ENCODE measurements around the gene METTL23. TPM values are rescaled to one million over a fixed set of nuclear protein-coding genes. Genes with fewer than 3 reads are reported as not detected.

Gene METTL23
- polyA plus RNA-seq, 1 donor (not counting 4 experiments of a cell fraction or from before 2014, with no cell fraction given) = 48.3 TPM

- Histone ChIP-seq H3K9me3 (ENCODE audit: control insufficient read depth, low read depth, low read length) (no peaks in the 10 kb centered on the region), H4K20me1 (ENCODE audit: control insufficient read depth, extremely low read depth, insufficient read depth, low read length) (peaks cover 2% of the 10 kb centered on the region), H3K27me3 (ENCODE audit: control insufficient read depth, extremely low read depth, insufficient read depth, low read length) (no peaks in the 10 kb centered on the region), H2AFZ (ENCODE audit: control insufficient read depth, low read length) (no peak overlapping the region), H3K79me2 (ENCODE audit: control insufficient read depth, insufficient read depth, low read length) (peaks cover 2% of the 10 kb centered on the region), H3K9me1 (ENCODE audit: control insufficient read depth, extremely low read depth, insufficient read depth, low read length) (peaks cover 2% of the 10 kb centered on the region), H3K4me3 (ENCODE audit: control insufficient read depth in 2 of 3, extremely low read depth in 1 of 3, insufficient read depth in 2 of 3, low read depth in 1 of 3, low read length in 3 of 3) (no peak overlapping the region), H3K9ac (ENCODE audit: control insufficient read depth, extremely low read depth, insufficient read depth, low read length) (no peak overlapping the region), H3K36me3 (ENCODE audit: control insufficient read depth in 2 of 2, extremely low read depth in 1 of 2, insufficient read depth in 2 of 2, low read length in 2 of 2) (peaks cover 0 to 19% of the 10 kb centered on the region in 2 experiments), H3K27ac (ENCODE audit: control insufficient read depth, insufficient read depth, low read length) (no peak overlapping the region), H3K4me2 (ENCODE audit: control insufficient read depth, extremely low read depth, insufficient read depth, low read depth, low read length) (no peak overlapping the region), H3K4me1 (ENCODE audit: control insufficient read depth, extremely low read depth, insufficient read depth, low read length) (peaks cover 17% of the 10 kb centered on the region)
- DNase-seq (ENCODE audit: low read depth, low spot score) (no peak), FAIRE-seq (no peak)
- dilution Hi-C loops (cut with MboI; ENCODE audit: extremely low pct_ligation_motif_present, low sequenced_read_pairs) = no loop called here
- no peak for TF ChIP-seq EZH2 (IDR thresholded peaks at IDR 0.05; ENCODE audit: low read length)
- no peak for TF ChIP-seq CTCF (optimal IDR thresholded peaks at IDR 0.05 in 1 of 3, IDR thresholded peaks at IDR 0.05 in 1 of 3, conservative IDR thresholded peaks at IDR 0.05 in 1 of 3; ENCODE audit: extremely low read depth in 1 of 3, insufficient read depth in 2 of 3, low read length in 3 of 3)
These were observed 40.8 kb upstream of the METTL23 start for GRCh38 chr17:76685846-76686245.

- Histone ChIP-seq H3K4me1 (ENCODE audit: control insufficient read depth, extremely low read depth, insufficient read depth, low read length) (peaks cover 17% of the 10 kb centered on the region), H3K79me2 (ENCODE audit: control insufficient read depth, insufficient read depth, low read length) (peaks cover 7% of the 10 kb centered on the region), H2AFZ (ENCODE audit: control insufficient read depth, low read length) (no peak overlapping the region), H3K9me3 (ENCODE audit: control insufficient read depth, low read depth, low read length) (no peaks in the 10 kb centered on the region), H3K27me3 (ENCODE audit: control insufficient read depth, extremely low read depth, insufficient read depth, low read length) (no peaks in the 10 kb centered on the region), H3K4me3 (ENCODE audit: control insufficient read depth in 2 of 3, extremely low read depth in 1 of 3, insufficient read depth in 2 of 3, low read depth in 1 of 3, low read length in 3 of 3) (no peak overlapping the region), H3K36me3 (ENCODE audit: control insufficient read depth in 2 of 2, extremely low read depth in 1 of 2, insufficient read depth in 2 of 2, low read length in 2 of 2) (peaks cover 3 to 19% of the 10 kb centered on the region in 2 experiments), H3K9me1 (ENCODE audit: control insufficient read depth, extremely low read depth, insufficient read depth, low read length) (peaks cover 2% of the 10 kb centered on the region), H3K27ac (ENCODE audit: control insufficient read depth, insufficient read depth, low read length) (no peak overlapping the region), H3K9ac (ENCODE audit: control insufficient read depth, extremely low read depth, insufficient read depth, low read length) (no peak overlapping the region), H4K20me1 (ENCODE audit: control insufficient read depth, extremely low read depth, insufficient read depth, low read length) (peaks cover 2% of the 10 kb centered on the region), H3K4me2 (ENCODE audit: control insufficient read depth, extremely low read depth, insufficient read depth, low read depth, low read length) (no peak overlapping the region)
- TF ChIP-seq EZH2 (IDR thresholded peaks at IDR 0.05; ENCODE audit: low read length) (no peak), CTCF (optimal IDR thresholded peaks at IDR 0.05 in 1 of 3, IDR thresholded peaks at IDR 0.05 in 1 of 3, conservative IDR thresholded peaks at IDR 0.05 in 1 of 3; ENCODE audit: extremely low read depth in 1 of 3, insufficient read depth in 2 of 3, low read length in 3 of 3) (no peak)
- FAIRE-seq = no peak
- dilution Hi-C loops (cut with MboI; ENCODE audit: extremely low pct_ligation_motif_present, low sequenced_read_pairs) = no loop called here
- no peak for DNase-seq (ENCODE audit: low read depth, low spot score)
These were observed 39.9 kb upstream of the METTL23 start for GRCh38 chr17:76686538-76687297.
